B cell (primary cell): Measurements from ENCODE around the gene MDH2. TPM values are rescaled to one million over a fixed set of nuclear protein-coding genes. Genes with fewer than 3 reads are reported as not detected.

ENCODE experiments used
- ATAC-seq: fragments of 200-7000 bp; cut with Tn5 transposase; one replicate; pipeline ENCODE4 v1.10.0; 2021; ENCODE audit warnings: low read depth, mild to moderate bottlenecking, moderate number of reproducible peaks, moderate library complexity
- CTCF ChIA-PET: fragments of 350-600 bp; sonication (Branson Sonifier 250); formaldehyde crosslinking; loops from one replicate; lab custom pipeline; 2021; ENCODE audit warnings: antibody characterized with exemption, inconsistent platforms; lab: Charles Lee
- POLR2A ChIA-PET: fragments of 350-600 bp; sonication (Branson Sonifier 250); formaldehyde crosslinking; loops from one replicate; lab custom pipeline; 2021; ENCODE audit warnings: antibody characterized with exemption; lab: Charles Lee
- DNase-seq: peaks from one replicate; pipeline ENCODE4 v3.0.0; 2013
- H2AFZ ChIP-seq: 2 replicates; pipeline ENCODE4 v1.6.1; 2012; ENCODE audit warnings: mild to moderate bottlenecking, low read depth, low read length; ENCODE audit not compliant: insufficient read depth, poor library complexity, severe bottlenecking
- H3K27ac ChIP-seq, 2 donors: 1 replicate in 1 of 2; 2 replicates in 1 of 2; pipeline ENCODE4 v1.5.1; 2012 to 2013; ENCODE audit warnings: low read length in 2 of 2, mild to moderate bottlenecking in 2 of 2, moderate library complexity in 1 of 2
- H3K27me3 ChIP-seq, 4 experiments: fragments of 200-600 bp in 1 of 4; sonication (generic) in 1 of 4; replicated peaks in 1 of 4; 1 replicate in 2 of 4; 2 replicates in 2 of 4; pipeline versions ENCODE4 v1.6.1 to v1.7.0; 2013 to 2016; ENCODE audit warnings: low read length in 3 of 4, mild to moderate bottlenecking in 2 of 4, mixed read lengths in 1 of 4, moderate library complexity in 1 of 4; ENCODE audit not compliant: insufficient read depth in 4 of 4, control insufficient read depth in 3 of 4; ENCODE audit errors: control extremely low read depth in 1 of 4
- H3K36me3 ChIP-seq, 2 experiments: replicated peaks in 1 of 2; 1 replicate in 1 of 2; 2 replicates in 1 of 2; pipeline versions ENCODE4 v1.6.1 to v1.7.1; 2013; ENCODE audit warnings: low read length in 1 of 2; ENCODE audit not compliant: insufficient read depth in 2 of 2, control insufficient read depth in 1 of 2; ENCODE audit errors: control extremely low read depth in 1 of 2, extremely low read depth in 1 of 2
- H3K4me1 ChIP-seq, 2 donors: fragments of 200-600 bp in 1 of 2; sonication (generic) in 1 of 2; 1 replicate in 1 of 2; 2 replicates in 1 of 2; pipeline versions ENCODE4 v1.5.1 to v1.6.1; 2013 to 2017; ENCODE audit warnings: low read length in 2 of 2; ENCODE audit not compliant: control insufficient read depth in 2 of 2, insufficient read depth in 2 of 2
- H3K4me2 ChIP-seq: replicated peaks from 2 replicates; pipeline ENCODE3; 2012; ENCODE audit warnings: mild to moderate bottlenecking, low read depth, low read length; ENCODE audit not compliant: poor library complexity, severe bottlenecking
- H3K4me3 ChIP-seq, 5 experiments: fragments of 200-600 bp in 1 of 5; sonication (generic) in 1 of 5; 1 replicate in 3 of 5; 2 replicates in 2 of 5; pipeline versions ENCODE4 v1.5.1 to v1.7.0; 2011 to 2016; ENCODE audit warnings: low read length in 4 of 5, mild to moderate bottlenecking in 4 of 5, low read depth in 2 of 5, control low read depth in 1 of 5, moderate library complexity in 1 of 5; ENCODE audit not compliant: insufficient read depth in 1 of 5; ENCODE audit errors: control extremely low read depth in 1 of 5, extremely low read depth in 1 of 5
- H3K79me2 ChIP-seq: fragments of 200-600 bp; sonication (generic); one replicate; pipeline ENCODE4 v1.6.0; 2016; ENCODE audit warnings: low read length; ENCODE audit not compliant: control insufficient read depth, insufficient read depth
- H3K9ac ChIP-seq: fragments of 200-600 bp; sonication (generic); 2 replicates; pipeline ENCODE4 v1.6.1; 2017; ENCODE audit warnings: mild to moderate bottlenecking, low read length, moderate library complexity
- H3K9me3 ChIP-seq, 3 donors: one replicate each; pipeline versions ENCODE4 v1.6.1 to v1.7.1; 2013; ENCODE audit warnings: low read length in 2 of 3; ENCODE audit not compliant: control insufficient read depth in 2 of 3, insufficient read depth in 1 of 3; ENCODE audit errors: control extremely low read depth in 1 of 3
- H4K20me1 ChIP-seq: 2 replicates; pipeline ENCODE4 v1.6.0; 2012; ENCODE audit warnings: mild to moderate bottlenecking, low read length; ENCODE audit not compliant: insufficient read depth, control insufficient read depth, poor library complexity, severe bottlenecking
- H3K27ac Mint-ChIP-seq: one replicate; pipeline ENCODE4 v1.8.0; 2021; ENCODE audit warnings: mixed read lengths
- H3K27me3 Mint-ChIP-seq: one replicate; pipeline ENCODE4 v1.8.0; 2021; ENCODE audit warnings: mixed read lengths
- H3K4me1 Mint-ChIP-seq: one replicate; pipeline ENCODE4 v1.8.0; 2021; ENCODE audit warnings: mixed read lengths
- H3K4me3 Mint-ChIP-seq: one replicate; pipeline ENCODE4 v1.8.0; 2021; ENCODE audit warnings: mixed read lengths
- H3K9me3 Mint-ChIP-seq: one replicate; pipeline ENCODE4 v1.8.0; 2022; ENCODE audit warnings: mixed read lengths; ENCODE audit not compliant: insufficient read depth
- CTCF ChIP-seq: fragments of 200-600 bp; IDR thresholded peaks from one replicate; pipeline ENCODE4 v1.8.0; 2022; ENCODE audit warnings: antibody characterized with exemption, mild to moderate bottlenecking
- EZH2 ChIP-seq: IDR thresholded peaks from 2 replicates; pipeline ENCODE4 v1.6.1; 2012; ENCODE audit warnings: borderline replicate concordance, low read depth, mild to moderate bottlenecking, moderate library complexity, low read length; ENCODE audit not compliant: insufficient read depth, poor library complexity, severe bottlenecking
- WGBS: methylation state at CpG from one replicate; pipeline ENCODE4 v1.1.5; 2013; ENCODE audit warnings: missing lambda C conversion rate; ENCODE audit not compliant: insufficient coverage; 5-methylcytosine and 5-hydroxymethylcytosine counted together
- intact Hi-C: fragments of 100-400 bp; cut with micrococcal nuclease; formaldehyde crosslinking; loops from one replicate; pipeline ENCODE4 v1.10.0; 2022
- polyA plus RNA-seq: library from polyadenylated mRNA; depleted of rRNA; stranded (reverse); fragments of >200 nt; gene quantifications from 2 replicates; pipeline ENCODE4 v1.2.3, GENCODE V29; 2012
- total RNA-seq, 2 donors: library from RNA; stranded (reverse); fragments of 120-200 nt in 1 of 2; gene quantifications; 1 replicate in 1 of 2; 2 replicates in 1 of 2; pipeline versions ENCODE4 v1.2.3 to v1.2.4, GENCODE V29; 2013 to 2022

The MDH2 gene
- total and polyA plus RNA-seq, 2 donors (not counting 1 experiment from before 2014, with no cell fraction given) = 76.9 to 77.2 TPM

- no peaks in the 10 kb centered on the region for H3K79me2 ChIP-seq
- no CpG with 5 or more reads among the region's 6 CpGs for WGBS
- no peak overlapping the region for H3K27ac ChIP-seq
- H3K27ac Mint-ChIP-seq = no peak overlapping the region
- no peak for DNase-seq
- peaks cover 12% of the 10 kb centered on the region for H3K27me3 Mint-ChIP-seq
- H3K36me3 ChIP-seq = no peaks in the 10 kb centered on the region
- H3K9me3 Mint-ChIP-seq = no peaks in the 10 kb centered on the region
- no peaks in the 10 kb centered on the region for H3K4me1 ChIP-seq
- H2AFZ ChIP-seq = no peak overlapping the region
- no peaks in the 10 kb centered on the region for H3K27me3 ChIP-seq
- CTCF ChIA-PET = no interaction called here
- H3K4me2 ChIP-seq = no peak overlapping the region
- H4K20me1 ChIP-seq = no peaks in the 10 kb centered on the region
- POLR2A ChIA-PET = no interaction called here
- H3K9ac ChIP-seq = no peak overlapping the region
- no peak overlapping the region for H3K4me3 Mint-ChIP-seq
- TF ChIP-seq EZH2 (no peak), CTCF (no peak)
- H3K9me3 ChIP-seq = peaks cover 0 to 23% (median 5%) of the 10 kb centered on the region in 3 donors
- H3K4me1 Mint-ChIP-seq = no peaks in the 10 kb centered on the region
- intact Hi-C loops = no loop called here
- no peak for ATAC-seq
- no peak overlapping the region for H3K4me3 ChIP-seq
These were observed 29.1 kb downstream of the MDH2 start for GRCh38 chr7:76076995-76077394.

GRCh38 chr7:76077435-76077834, 29.5 kb downstream of the MDH2 start:
- Mint-ChIP-seq H3K9me3 (no peaks in the 10 kb centered on the region), H3K4me1 (no peaks in the 10 kb centered on the region), H3K27ac (no peak overlapping the region), H3K4me3 (no peak overlapping the region), H3K27me3 (peaks cover 17% of the 10 kb centered on the region)
- no peaks in the 10 kb centered on the region for H3K27me3 ChIP-seq
- H3K4me2 ChIP-seq = no peak overlapping the region
- H2AFZ ChIP-seq = no peak overlapping the region
- H3K4me3 ChIP-seq = no peak overlapping the region
- CTCF ChIA-PET = no interaction called here
- peaks cover 0 to 23% (median 5%) of the 10 kb centered on the region in 3 donors for H3K9me3 ChIP-seq
- H4K20me1 ChIP-seq = no peaks in the 10 kb centered on the region
- no peaks in the 10 kb centered on the region for H3K4me1 ChIP-seq
- no peaks in the 10 kb centered on the region for H3K79me2 ChIP-seq
- no peak for DNase-seq
- H3K27ac ChIP-seq = no peak overlapping the region
- WGBS = 60% methylated on average over 1 of the region's 3 CpGs
- no peaks in the 10 kb centered on the region for H3K36me3 ChIP-seq
- TF ChIP-seq EZH2 (no peak), CTCF (no peak)
- no peak overlapping the region for H3K9ac ChIP-seq
- POLR2A ChIA-PET = no interaction called here
- intact Hi-C loops = no loop called here
- no peak for ATAC-seq
